ENCODE data around the gene MTF1.
"Not testable (repeated sequence)": the region's sequence is repeated elsewhere in the genome, so short reads cannot be mapped to it uniquely, and the experiment has no call there.

The MTF1 gene

DNA sequence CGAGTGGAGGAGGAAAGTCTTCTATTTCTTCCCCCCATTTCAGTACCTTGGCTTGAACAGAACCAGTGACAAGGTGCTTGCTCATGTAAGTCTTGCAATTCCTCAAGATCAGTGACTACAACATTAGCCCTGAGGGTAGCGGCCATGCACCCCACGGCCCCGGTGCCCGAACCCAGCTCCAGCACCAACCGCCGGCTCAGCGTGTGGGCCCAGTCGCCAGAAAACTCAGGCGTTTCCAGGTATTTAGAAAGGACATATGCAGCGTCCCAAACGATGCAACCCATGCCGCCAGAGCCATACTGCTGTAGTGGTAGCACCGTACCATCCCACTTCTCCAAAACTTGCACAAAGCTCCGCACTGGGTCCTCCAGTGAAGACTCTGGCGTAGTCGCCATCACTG is 76.9 kb downstream of the MTF1 start:
- FAIRE-seq, result no peak

DNA sequence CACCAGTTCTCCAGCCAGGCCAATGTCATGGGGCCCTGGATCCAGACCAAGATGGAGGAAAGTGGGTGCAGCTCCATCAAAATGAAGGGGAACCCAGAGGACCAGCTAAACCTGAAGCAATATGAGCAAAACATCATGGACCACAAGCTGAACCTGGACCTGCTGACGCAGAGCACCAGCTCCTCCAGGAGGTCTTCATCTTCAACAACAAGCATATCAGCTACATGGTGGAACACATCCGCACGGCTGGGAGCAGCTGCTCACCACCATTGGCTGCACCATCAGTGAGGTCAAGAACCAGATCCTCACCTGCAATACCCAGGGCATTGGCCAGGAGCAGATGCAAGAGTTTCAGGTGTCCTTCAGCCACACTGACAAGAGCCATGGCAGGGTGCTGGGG is 80.7 kb downstream of the MTF1 start:
- FAIRE-seq, result no peak

DNA sequence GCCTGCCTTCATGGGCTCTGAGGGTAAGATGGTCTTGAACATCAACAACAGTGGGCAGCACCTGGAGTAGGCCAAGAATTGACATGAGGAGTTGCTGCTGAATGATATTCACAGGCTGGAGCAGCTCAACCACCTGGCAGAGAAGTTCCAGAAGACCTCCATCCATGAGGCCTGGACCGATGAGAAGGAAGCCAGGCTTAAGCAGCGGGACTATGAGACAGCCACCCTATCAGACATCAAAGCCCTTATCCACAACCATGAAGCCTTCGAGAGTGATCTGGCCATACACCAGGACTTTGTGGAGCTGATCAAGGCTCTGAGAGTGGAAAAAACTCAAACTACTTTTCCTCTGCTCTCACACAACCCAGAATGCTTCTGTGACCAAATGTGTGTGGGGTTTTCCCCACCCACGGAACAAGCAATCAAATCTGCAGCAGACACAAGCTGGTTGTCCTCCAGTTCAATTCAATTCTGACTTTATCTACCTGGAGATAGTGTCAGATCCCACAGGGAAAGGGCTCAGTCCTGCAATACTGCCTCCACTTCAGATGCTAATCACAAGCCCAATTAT is 82.4 kb downstream of the MTF1 start:
- no peak for FAIRE-seq

DNA sequence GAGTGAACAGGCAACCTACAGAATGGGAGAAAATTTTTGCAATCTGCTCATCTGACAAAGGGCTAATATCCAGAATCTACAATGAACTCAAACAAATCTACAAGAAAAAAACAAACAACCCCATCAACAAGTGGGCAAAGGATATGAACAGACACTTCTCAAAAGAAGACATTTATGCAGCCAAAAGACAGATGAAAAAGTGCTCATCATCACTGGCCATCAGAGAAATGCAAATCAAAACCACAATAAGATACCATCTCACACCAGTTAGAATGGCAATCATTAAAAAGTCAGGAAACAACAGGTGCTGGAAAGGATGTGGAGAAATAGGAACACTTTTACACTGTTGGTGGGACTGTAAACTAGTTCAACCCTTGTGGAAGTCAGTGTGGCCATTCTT is 88.0 kb downstream of the MTF1 start:
- FAIRE-seq, result not testable (repeated sequence)

DNA sequence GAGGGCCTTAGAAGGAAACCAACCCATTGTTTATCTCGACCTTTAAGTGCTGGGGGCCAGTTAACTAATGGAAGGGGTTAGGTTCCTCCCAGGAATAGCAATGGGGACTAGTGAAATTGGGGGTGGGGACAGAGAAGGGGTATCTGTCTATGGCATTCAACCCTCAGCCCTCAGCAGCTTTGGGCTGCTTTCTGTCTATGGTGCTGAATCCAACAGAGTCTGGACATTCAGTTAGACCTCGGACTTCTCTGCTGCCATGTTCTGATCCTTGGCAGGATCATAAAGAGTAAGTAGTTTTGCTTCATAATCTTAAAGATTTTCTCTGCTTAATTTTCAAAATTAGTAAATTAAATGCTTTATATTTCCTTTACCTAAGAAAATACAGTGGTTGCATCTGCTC is 91.9 kb downstream of the MTF1 start:
- FAIRE-seq, result no peak

DNA sequence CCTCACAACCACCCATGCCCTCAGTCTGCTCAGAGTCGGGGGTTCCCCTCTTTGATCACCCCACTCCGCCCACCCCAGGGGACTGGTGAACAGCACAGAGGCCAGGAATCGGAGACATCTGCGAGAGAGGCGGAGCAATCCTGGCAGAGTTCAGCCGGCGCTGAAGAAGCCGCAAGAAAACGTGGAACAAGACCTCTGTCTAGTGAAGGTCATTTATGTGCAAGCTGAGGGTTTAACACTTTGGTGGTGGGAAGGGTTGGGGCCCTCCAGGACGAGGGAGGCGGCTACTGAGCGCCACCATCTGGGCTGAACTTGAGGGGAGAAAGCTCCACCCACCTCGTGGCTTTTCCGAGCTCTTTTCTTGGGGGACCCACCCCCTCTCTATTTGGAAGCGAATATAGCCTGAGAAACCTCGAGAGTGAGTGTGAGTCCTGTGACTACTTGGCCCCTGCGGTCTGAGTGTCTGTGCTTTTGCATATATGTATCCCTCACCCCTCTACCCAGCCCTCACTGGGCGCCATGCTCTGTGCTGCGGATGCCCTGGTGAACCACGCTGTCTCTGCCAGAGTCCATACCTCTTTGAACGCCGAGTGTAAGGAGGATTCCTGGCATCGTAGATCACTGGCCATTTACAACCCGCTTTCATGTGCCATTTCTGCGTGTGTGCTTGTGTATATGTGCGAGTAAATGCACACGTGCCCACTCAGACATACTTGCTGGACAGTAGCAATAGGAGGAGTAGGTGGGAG is 93.3 kb downstream of the MTF1 start:
- FAIRE-seq, result no peak

DNA sequence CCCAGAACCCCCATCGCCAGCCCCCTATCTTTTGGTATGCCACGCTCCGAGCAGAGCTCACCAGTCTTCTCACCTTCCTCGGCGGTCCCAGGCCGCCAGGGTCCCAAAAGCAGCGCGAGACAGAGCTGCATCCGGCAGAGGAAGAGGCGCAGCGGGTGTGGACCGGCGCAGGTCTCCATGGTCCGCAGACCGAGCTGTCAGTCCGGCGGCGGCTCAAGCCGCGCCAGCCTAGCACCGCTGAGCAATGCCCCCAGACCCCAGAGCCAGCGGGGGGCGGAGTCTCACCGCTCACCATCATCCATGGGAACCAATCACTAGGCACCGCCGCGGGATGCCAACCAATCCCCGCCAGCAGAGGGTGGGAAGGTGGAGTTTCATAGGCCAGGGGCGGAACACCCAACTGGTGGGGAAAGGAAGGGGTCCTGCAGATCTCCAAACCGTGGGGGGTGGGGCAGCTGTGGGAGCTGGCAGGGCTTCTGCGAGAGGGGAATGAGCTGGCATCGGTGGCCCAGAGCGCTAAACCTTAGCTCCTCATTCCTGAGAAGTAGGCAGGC is 94.4 kb downstream of the MTF1 start, which contains the start of gene EPHA10:
EPHA10 (minus strand) TSS at position 233 of the 554 bp plus-strand sequence; CDS start at position 179, 54 bp downstream.
- FAIRE-seq, result no peak

DNA sequence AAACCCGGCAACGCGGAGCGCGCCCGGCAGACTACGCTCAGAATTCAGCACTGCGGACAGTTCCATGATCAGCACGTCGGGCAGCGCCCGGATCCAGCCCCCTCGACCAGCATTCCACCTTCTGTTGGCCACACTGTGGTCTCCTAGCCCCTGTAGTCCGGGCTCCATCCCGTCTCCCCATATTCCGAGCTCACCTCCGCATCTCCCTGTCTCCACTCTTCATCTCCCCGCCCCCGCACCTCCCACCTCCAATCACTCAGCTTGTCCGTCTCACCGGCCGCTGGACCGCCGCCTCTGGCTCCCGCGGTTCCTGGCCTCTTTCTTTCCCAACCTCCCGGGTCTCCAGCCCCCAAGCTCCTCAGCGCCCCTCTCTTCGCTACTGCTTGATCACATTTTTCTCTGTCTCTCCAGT is 95.0 kb downstream of the MTF1 start:
- FAIRE-seq, result no peak

DNA sequence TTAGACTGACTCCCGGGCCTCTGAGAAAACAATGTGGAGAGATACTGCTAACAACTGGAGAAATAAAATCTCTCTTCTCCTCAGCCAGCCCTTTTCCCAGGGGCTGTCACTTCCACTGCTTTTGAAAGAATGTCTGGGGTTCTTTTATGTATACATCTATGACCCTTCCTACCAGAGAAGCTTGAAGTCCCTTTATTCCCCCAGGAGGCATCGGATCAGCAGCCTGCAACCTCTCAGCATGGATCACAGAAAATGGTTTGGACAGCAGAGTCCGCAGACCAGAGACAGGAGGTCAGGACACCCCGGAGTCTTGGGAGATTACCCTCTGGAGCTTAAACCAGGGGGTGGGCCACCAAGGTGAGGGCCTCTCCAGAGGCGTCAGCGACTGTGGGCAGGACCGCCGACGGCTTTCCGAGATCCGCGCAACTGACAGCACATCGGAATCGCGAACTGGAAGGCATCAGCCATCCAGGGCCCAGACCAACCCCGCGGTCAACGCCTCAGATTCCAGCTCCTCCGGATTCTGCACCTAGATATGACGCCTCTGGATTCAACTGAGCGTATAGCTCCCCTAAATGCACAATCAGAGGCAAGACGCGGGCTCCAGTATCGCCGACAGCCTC is 95.5 kb downstream of the MTF1 start:
- no peak for FAIRE-seq

DNA sequence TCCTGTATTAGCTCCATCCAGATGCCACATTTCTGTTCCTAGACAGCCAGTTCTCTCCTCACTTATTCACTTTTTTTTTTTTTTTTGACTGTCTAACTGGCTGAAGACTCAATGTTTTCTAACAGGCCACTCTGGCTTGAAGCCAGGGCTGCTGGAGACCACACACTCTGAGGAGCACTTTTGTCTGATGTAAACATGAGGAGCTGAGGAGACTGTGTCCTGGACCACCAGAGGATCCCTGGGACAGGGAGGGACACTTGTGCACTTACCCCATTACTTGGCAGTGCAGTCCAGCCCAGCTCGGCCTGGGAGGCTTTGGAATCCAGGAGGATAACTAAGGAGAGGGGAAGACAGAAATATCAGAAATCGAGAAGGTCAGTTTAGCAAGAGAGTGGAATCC is 96.9 kb downstream of the MTF1 start:
- FAIRE-seq, result no peak

DNA sequence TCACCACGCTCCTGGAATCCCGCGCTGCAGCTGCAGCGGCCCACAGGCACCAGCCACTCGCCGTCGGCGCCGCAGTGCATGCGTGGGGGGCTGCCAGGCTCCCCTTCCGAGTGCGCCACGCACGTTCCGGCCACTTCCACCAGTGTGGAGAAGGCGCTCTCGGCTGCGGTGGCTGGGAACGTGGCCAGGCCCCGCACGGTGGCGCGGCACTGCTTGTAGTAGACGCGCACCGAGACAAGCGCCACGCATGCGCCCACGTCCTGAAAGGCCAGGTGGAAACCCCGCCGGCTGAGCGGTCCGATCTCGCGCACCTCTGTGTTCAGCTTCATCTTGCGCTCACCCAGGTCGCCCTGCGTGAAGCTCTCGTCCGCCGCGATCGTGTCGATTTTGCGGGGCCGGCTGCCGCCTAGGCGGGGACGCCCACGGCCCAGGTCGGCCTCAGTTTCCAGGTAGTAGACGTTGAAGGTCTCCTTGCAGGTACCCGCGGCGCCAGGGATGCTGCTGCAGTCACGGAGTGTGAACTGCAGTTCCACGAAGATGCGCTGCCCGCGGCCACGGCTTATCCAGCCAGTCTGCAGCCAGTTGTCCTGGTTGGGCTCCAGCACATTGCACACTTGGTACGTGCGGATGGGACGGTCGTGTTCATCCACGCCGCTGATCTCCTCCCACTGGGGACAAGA is 97.8 kb downstream of the MTF1 start:
- FAIRE-seq, result no peak

Measured in TTC549 (cell line).